HCT116 (cell line): ENCODE data around the gene ABCC1. TPM values are rescaled to one million over a fixed set of nuclear protein-coding genes. Genes with fewer than 3 reads are reported as not detected.

Experiments used
- ATAC-seq: fragments of 200-7000 bp; cut with Tn5 transposase; 2 replicates; pipeline ENCODE4 v1.9.1; 2020; ENCODE audit warnings: mild to moderate bottlenecking, moderate library complexity
- BruUV-seq: library from RNA; stranded (reverse); fragments of 400-500 nt; replicated peaks from 2 replicates; lab custom pipeline; 2021; lab: Mats Ljungman, UMichigan
- CTCF ChIA-PET: fragments of 300-600 bp; sonication (Branson Sonifier 250); formaldehyde crosslinking; loops from one replicate; lab custom pipeline; 2021; ENCODE audit warnings: antibody characterized with exemption; lab: Charles Lee
- POLR2A ChIA-PET: fragments of 300-600, 350-600 bp; sonication (Branson Sonifier 250); formaldehyde crosslinking; loops from one replicate; lab custom pipeline; 2021; ENCODE audit warnings: antibody characterized with exemption; lab: Charles Lee
- RAD21 ChIA-PET, 2 experiments: fragments of 300-600 bp; sonication (Branson Sonifier 250); formaldehyde crosslinking; loops; one replicate each; lab custom pipeline; 2023; ENCODE audit warnings: low total read pairs in 2 of 2; ENCODE audit not compliant: uncharacterized antibody in 2 of 2, unreplicated experiment in 2 of 2, low non-redundant PET in 1 of 2; lab: Charles Lee
- DNase-seq: peaks from one replicate; pipeline ENCODE4 v3.0.0-alpha.2; 2010; ENCODE audit warnings: low read depth, low spot score
- H2AFZ ChIP-seq: fragments of 200-600 bp; shearing (Covaris generic), sonication (generic); 2 replicates; pipeline ENCODE4 v1.6.1; 2017; ENCODE audit warnings: low read depth, mixed run types, mixed read lengths, antibody characterized with exemption, low read length; ENCODE audit not compliant: poor library complexity, severe bottlenecking
- H3K27ac ChIP-seq: 2 replicates; pipeline ENCODE4 v1.5.1; 2012; ENCODE audit warnings: low read depth, low read length
- H3K27me3 ChIP-seq: fragments of 200-600 bp; sonication (generic); 2 replicates; pipeline ENCODE4 v1.6.1; 2016; ENCODE audit warnings: mixed run types, low read length, mixed read lengths; ENCODE audit not compliant: insufficient read depth
- H3K36me3 ChIP-seq, 2 experiments: fragments of 200-500 bp in 1 of 2; fragments of 200-600 bp in 1 of 2; sonication (Bioruptor generic) in 1 of 2; sonication (generic) in 1 of 2; 2 replicates each; pipeline versions ENCODE4 v1.5.1 to v1.6.1; 2014 to 2016; ENCODE audit warnings: low read length in 2 of 2, inconsistent platforms in 1 of 2, mixed read lengths in 1 of 2, mixed run types in 1 of 2; ENCODE audit not compliant: insufficient read depth in 2 of 2, control insufficient read depth in 1 of 2
- H3K4me1 ChIP-seq, 2 experiments: fragments of 200-600 bp in 1 of 2; sonication (generic) in 1 of 2; 2 replicates each; pipeline versions ENCODE4 v1.5.1 to v1.6.1; 2012 to 2017; ENCODE audit warnings: low read length in 2 of 2, inconsistent platforms in 1 of 2, mild to moderate bottlenecking in 1 of 2, mixed read lengths in 1 of 2, mixed run types in 1 of 2, moderate library complexity in 1 of 2; ENCODE audit not compliant: insufficient read depth in 2 of 2, control insufficient read depth in 1 of 2
- H3K4me2 ChIP-seq: fragments of 200-600 bp; sonication (generic); 2 replicates; pipeline ENCODE4 v1.6.1; 2017; ENCODE audit warnings: mixed run types, low read length, mixed read lengths
- H3K4me3 ChIP-seq, 2 experiments: fragments of 200-600 bp in 1 of 2; sonication (generic) in 1 of 2; replicated peaks in 1 of 2; 2 replicates each; pipeline ENCODE4 v1.5.1; 2011 to 2016; ENCODE audit warnings: low read length in 2 of 2, control low read depth in 1 of 2, low read depth in 1 of 2, mild to moderate bottlenecking in 1 of 2, mixed read lengths in 1 of 2, mixed run types in 1 of 2
- H3K79me2 ChIP-seq: fragments of 200-600 bp; sonication (generic); 2 replicates; pipeline ENCODE4 v1.6.1; 2017; ENCODE audit warnings: mild to moderate bottlenecking, mixed run types, low read length, moderate library complexity, mixed read lengths; ENCODE audit not compliant: insufficient read depth
- H3K9ac ChIP-seq: fragments of 200-600 bp; sonication (generic); 2 replicates; pipeline ENCODE4 v1.6.1; 2016; ENCODE audit warnings: low read length, mixed read lengths
- H3K9me2 ChIP-seq: fragments of 200-600 bp; sonication (generic), shearing (Covaris generic); 2 replicates; pipeline ENCODE4 v1.6.1; 2017; ENCODE audit warnings: mixed run types, mild to moderate bottlenecking, moderate library complexity; ENCODE audit not compliant: insufficient read depth
- H3K9me3 ChIP-seq, 2 experiments: fragments of 200-500 bp in 1 of 2; fragments of 200-600 bp in 1 of 2; sonication (Bioruptor generic) in 1 of 2; sonication (generic) in 1 of 2; 2 replicates each; pipeline ENCODE4 v1.6.1; 2014 to 2017; ENCODE audit warnings: low read length in 2 of 2, mixed read lengths in 2 of 2, inconsistent platforms in 1 of 2, low read depth in 1 of 2, mild to moderate bottlenecking in 1 of 2, mixed run types in 1 of 2, moderate library complexity in 1 of 2; ENCODE audit not compliant: control insufficient read depth in 1 of 2, insufficient read depth in 1 of 2
- H4K20me1 ChIP-seq: fragments of 200-600 bp; sonication (generic), shearing (Covaris generic); 2 replicates; pipeline ENCODE4 v1.6.1; 2017; ENCODE audit warnings: mixed run types, mild to moderate bottlenecking, moderate library complexity; ENCODE audit not compliant: insufficient read depth
- EGR1 ChIP-seq: IDR thresholded peaks from 2 replicates; pipeline ENCODE4 v1.6.1; 2012; ENCODE audit warnings: low read depth
- EZH2phosphoT487 ChIP-seq: fragments of 200-600 bp; IDR thresholded peaks from 2 replicates; pipeline ENCODE4 v1.6.1; 2018; ENCODE audit warnings: antibody characterized with exemption, borderline replicate concordance
- FOSL1 ChIP-seq: IDR thresholded peaks from 2 replicates; pipeline ENCODE4 v1.6.1; 2012; ENCODE audit warnings: low read depth
- SP1 ChIP-seq: IDR thresholded peaks from 2 replicates; pipeline ENCODE4 v1.6.1; 2012; ENCODE audit warnings: low read depth
- SRF ChIP-seq: IDR thresholded peaks from 2 replicates; pipeline ENCODE4 v1.6.1; 2012; ENCODE audit warnings: low read depth
- TCF7L2 ChIP-seq: IDR thresholded peaks from 2 replicates; pipeline ENCODE4 v1.7.0; 2011; ENCODE audit warnings: borderline replicate concordance, inconsistent platforms; ENCODE audit not compliant: insufficient read depth, insufficient read length; ENCODE audit errors: extremely low read depth
- YY1 ChIP-seq: IDR thresholded peaks from 2 replicates; pipeline ENCODE4 v1.6.1; 2011; ENCODE audit warnings: low read length, low read depth, moderate library complexity, mild to moderate bottlenecking; ENCODE audit not compliant: insufficient replicate concordance; ENCODE audit errors: extremely low read depth
- intact Hi-C: fragments of 100-400 bp; cut with micrococcal nuclease; formaldehyde crosslinking; loops from 2 replicates; pipeline ENCODE4 v1.10.0; 2022
- total RNA-seq: library from RNA; stranded (reverse); gene quantifications from one replicate; pipeline ENCODE4 v1.2.1, GENCODE V29; 2021; ENCODE audit not compliant: unreplicated experiment
- TF ChIP-seq, protein P1 (sequence below): IDR thresholded peaks from 2 replicates; pipeline ENCODE4 v1.6.1; 2012

Gene ABCC1
- total RNA-seq, 1 experiment from 2014 or later, result 61.9 TPM

DNA sequence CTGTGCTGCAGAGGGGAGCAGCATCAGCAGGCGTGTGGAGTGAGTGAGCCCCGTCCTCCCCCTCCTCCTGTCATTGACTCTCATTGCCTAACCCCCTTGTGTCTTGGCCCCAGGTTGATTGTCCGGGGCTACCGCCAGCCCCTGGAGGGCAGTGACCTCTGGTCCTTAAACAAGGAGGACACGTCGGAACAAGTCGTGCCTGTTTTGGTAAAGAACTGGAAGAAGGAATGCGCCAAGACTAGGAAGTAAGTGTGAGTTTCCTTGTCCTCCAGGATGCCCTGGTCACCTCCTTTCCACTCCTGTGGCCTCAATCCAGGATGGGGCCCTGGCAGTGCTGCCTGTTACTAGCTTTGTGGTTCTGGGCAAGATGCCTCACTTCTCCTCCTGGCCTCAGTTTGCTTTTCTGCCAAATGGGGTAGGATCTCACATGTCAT is 87.0 kb downstream of the ABCC1 start (continued):
- TF ChIP-seq SP1, result no peak

DNA sequence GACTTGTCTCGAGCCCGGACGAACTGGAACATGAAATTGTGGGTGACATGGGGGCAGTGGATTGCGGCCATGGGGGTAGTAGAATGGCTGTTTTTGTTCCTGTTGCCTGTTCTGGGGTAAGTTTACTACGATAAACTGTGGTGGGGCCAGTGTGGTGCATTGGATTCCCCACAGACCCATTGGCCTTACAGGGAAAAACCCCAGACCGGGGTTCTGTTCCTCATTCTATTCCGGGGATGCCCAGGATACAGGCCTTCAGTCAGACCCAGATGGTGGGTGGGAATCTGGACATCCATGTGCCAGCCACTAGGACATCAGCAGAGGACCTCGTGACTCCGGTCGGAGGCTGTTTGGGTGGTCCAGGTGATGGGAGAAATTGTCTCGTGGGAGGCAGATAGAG is 88.1 kb downstream of the ABCC1 start:
- no peaks in the 10 kb centered on the region for H3K27me3 ChIP-seq
- no peaks in the 10 kb centered on the region for H3K9me2 ChIP-seq
- RAD21 ChIA-PET, result no interaction called here
- H3K9me3 ChIP-seq, result no peaks in the 10 kb centered on the region
- H4K20me1 ChIP-seq, result no peaks in the 10 kb centered on the region
- peaks cover 28 to 44% of the 10 kb centered on the region in 2 experiments; a peak in 3 of 4 replicates for H3K36me3 ChIP-seq
- DNase-seq (no peak), ATAC-seq (no peak)
- TF ChIP-seq TCF7L2 (no peak), SRF (no peak), FOSL1 (no peak), SP1 (no peak), EZH2phosphoT487 (no peak), YY1 (no peak)
- TF ChIP-seq, protein P1, sequence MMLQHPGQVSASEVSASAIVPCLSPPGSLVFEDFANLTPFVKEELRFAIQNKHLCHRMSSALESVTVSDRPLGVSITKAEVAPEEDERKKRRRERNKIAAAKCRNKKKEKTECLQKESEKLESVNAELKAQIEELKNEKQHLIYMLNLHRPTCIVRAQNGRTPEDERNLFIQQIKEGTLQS, result no peak
- no TSS peak for BruUV-seq
- peaks cover 35% of the 10 kb centered on the region; the same call in 1 of the 2 replicates for H3K79me2 ChIP-seq
- no peak overlapping the region for H3K4me2 ChIP-seq
- POLR2A ChIA-PET, result no interaction called here
- H3K4me3 ChIP-seq, result no peak overlapping the region
- no peak overlapping the region for H3K27ac ChIP-seq
- intact Hi-C loops, result no loop called here
- H3K9ac ChIP-seq, result no peak overlapping the region
- CTCF ChIA-PET, result no interaction called here
- H2AFZ ChIP-seq, result no peak overlapping the region
- H3K4me1 ChIP-seq, result no peaks in the 10 kb centered on the region

DNA sequence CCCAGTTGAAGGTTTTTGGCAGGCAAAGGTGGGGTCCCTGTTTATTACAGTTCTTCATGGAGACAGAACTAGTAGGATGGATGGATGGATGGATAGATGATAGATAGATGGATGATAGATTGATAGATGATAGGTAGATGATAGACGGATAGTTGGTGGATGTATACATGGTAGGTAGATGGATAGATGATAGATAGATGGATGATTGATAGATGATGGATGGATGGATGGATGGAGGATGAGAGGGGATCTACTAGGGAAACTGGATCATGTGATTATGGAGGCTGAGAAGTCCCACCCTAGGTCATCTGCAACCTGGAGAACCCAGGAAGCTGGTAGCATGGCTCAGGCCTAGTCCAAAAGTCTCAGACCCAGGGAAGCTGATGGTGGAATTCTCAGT is 88.6 kb downstream of the ABCC1 start:
- ATAC-seq, result no peak
- Histone ChIP-seq H3K9me3 (no peaks in the 10 kb centered on the region), H3K4me3 (no peak overlapping the region), H2AFZ (no peak overlapping the region), H3K9ac (no peak overlapping the region), H3K4me2 (no peak overlapping the region), H3K27ac (no peak overlapping the region), H3K27me3 (no peaks in the 10 kb centered on the region), H3K36me3 (peaks cover 26 to 44% of the 10 kb centered on the region in 2 experiments; a peak in 3 of 4 replicates), H4K20me1 (no peaks in the 10 kb centered on the region), H3K79me2 (peaks cover 30% of the 10 kb centered on the region; the same call in 1 of the 2 replicates), H3K9me2 (no peaks in the 10 kb centered on the region), H3K4me1 (no peaks in the 10 kb centered on the region)
- no peak for TF ChIP-seq EGR1
- no peak for TF ChIP-seq SP1
- no peak for TF ChIP-seq YY1
- intact Hi-C loops, result no loop called here
- CTCF ChIA-PET, result no interaction called here
- RAD21 ChIA-PET, result no interaction called here
- BruUV-seq, result no TSS peak
- no peak for DNase-seq
- POLR2A ChIA-PET, result no interaction called here
